SW 1271 (cell line): ENCODE measurements around the gene TRPM2.
"Not testable (repeated sequence)": the region's sequence is repeated elsewhere in the genome, so short reads cannot be mapped to it uniquely, and the experiment has no call there.

Experiments
- DNase-seq, 2 experiments: peaks; one replicate each; lab custom pipeline; 2025; lab: John Stamatoyannopoulos, UW

Gene TRPM2

GRCh38 chr21:44375281-44375651, 21.8 kb downstream of the TRPM2 start:
- no peak for DNase-seq

GRCh38 chr21:44375761-44376241, 22.4 kb downstream of the TRPM2 start:
- no peak for DNase-seq

GRCh38 chr21:44376606-44377005, 23.2 kb downstream of the TRPM2 start:
- DNase-seq = no peak

GRCh38 chr21:44377201-44377921, 23.9 kb downstream of the TRPM2 start:
- no peak for DNase-seq

- DNase-seq = no peak
Measured at GRCh38 chr21:44377922-44378645, 24.7 kb downstream of the TRPM2 start.

GRCh38 chr21:44378646-44379514, 25.5 kb downstream of the TRPM2 start:
- DNase-seq = no peak

GRCh38 chr21:44379515-44379848, 26.1 kb downstream of the TRPM2 start:
- no peak for DNase-seq

- DNase-seq = no peak
Measured at GRCh38 chr21:44379991-44380865, 26.8 kb downstream of the TRPM2 start.

- no peak for DNase-seq
Measured at GRCh38 chr21:44380876-44381275, 27.5 kb downstream of the TRPM2 start.

GRCh38 chr21:44381874-44382273, 28.5 kb downstream of the TRPM2 start:
- no peak for DNase-seq

GRCh38 chr21:44382536-44382935, 29.1 kb downstream of the TRPM2 start:
- DNase-seq = no peak

GRCh38 chr21:44383216-44383615, 29.8 kb downstream of the TRPM2 start:
- DNase-seq = no peak

GRCh38 chr21:44384968-44385367, 31.5 kb downstream of the TRPM2 start:
- no peak for DNase-seq

- DNase-seq = no peak
Measured at GRCh38 chr21:44389335-44389734, 35.9 kb downstream of the TRPM2 start.

GRCh38 chr21:44390886-44391285, 37.5 kb downstream of the TRPM2 start:
- no peak for DNase-seq

- DNase-seq = no peak
Measured at GRCh38 chr21:44391345-44392091, 38.1 kb downstream of the TRPM2 start.

GRCh38 chr21:44392185-44392584, 38.8 kb downstream of the TRPM2 start:
- DNase-seq = no peak

- no peak for DNase-seq
Measured at GRCh38 chr21:44392916-44393315, 39.5 kb downstream of the TRPM2 start.

- DNase-seq = no peak
Measured at GRCh38 chr21:44394733-44395132, 41.3 kb downstream of the TRPM2 start.

- no peak for DNase-seq
Measured at GRCh38 chr21:44395260-44395659, 41.8 kb downstream of the TRPM2 start.

GRCh38 chr21:44396803-44397202, 43.4 kb downstream of the TRPM2 start:
- DNase-seq = not testable (repeated sequence)
